ENCODE data around the gene OR6T1.

OR6T1 gene, protein sequence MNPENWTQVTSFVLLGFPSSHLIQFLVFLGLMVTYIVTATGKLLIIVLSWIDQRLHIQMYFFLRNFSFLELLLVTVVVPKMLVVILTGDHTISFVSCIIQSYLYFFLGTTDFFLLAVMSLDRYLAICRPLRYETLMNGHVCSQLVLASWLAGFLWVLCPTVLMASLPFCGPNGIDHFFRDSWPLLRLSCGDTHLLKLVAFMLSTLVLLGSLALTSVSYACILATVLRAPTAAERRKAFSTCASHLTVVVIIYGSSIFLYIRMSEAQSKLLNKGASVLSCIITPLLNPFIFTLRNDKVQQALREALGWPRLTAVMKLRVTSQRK

GRCh38 chr11:123943738-123944137 lies at the start of gene OR6T1:
OR6T1 (minus strand) TSS chr11:123943838; CDS start chr11:123943838, 0 bp downstream.
- DNase-seq (ENCODE audit: low read depth), result no peak

DNA sequence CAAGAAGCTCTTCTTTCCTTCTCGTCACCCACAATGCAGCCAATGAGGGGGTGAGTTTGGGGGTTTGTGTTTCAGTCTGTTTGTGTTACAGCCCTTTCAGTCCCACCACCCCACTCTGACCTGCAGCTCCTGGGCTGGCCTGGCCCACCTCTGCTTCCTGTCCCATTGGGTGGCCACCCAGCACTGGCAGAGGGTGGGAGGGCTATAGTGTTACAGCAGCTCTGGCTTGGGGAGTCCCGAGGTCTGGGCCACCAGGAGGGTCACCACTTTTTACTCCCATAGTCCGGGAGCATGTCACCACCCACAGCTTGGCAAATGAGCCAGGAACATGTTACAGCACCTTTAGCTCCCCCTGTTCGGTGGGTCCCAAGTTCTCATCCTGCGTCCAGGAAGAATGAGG lies 35.7 kb upstream of the OR6T1 start:
- DNase-seq (ENCODE audit: low read depth), result no peak

DNA sequence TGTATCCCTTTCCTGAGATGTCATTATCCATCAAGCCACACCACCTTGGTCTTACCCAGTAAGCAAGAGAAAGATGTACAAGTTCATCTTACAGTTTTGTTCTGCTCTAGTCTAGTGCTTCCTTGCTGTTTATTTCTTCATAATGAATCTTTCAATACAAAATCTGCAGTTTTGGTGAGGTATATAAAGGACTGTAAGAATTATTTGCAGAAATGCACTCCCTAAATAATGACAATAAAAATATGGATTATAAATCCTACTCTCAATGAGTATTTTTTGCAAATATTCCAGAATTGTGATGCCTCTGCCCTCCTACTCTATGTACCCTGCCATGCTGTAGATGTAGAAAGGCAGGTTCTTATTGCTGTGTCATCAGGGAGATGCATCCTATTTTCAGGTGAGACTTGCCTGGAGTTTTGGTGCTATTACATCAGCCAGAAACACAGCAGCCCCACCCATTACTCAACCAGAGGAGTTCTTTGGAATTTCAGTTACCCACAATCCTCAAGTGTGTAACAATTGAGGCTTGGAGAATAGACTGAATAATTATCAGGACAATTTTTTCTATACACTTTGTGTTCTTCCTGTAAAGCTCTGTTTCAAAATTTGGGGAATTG lies 34.2 kb upstream of the OR6T1 start, which contains the start of gene OR10S1:
Gene OR10S1, minus strand, starts transcription at position 51 of the 617 bp plus-strand sequence. CDS start 117 bp downstream, outside the sequence.
- no peak for DNase-seq (ENCODE audit: low read depth)

DNA sequence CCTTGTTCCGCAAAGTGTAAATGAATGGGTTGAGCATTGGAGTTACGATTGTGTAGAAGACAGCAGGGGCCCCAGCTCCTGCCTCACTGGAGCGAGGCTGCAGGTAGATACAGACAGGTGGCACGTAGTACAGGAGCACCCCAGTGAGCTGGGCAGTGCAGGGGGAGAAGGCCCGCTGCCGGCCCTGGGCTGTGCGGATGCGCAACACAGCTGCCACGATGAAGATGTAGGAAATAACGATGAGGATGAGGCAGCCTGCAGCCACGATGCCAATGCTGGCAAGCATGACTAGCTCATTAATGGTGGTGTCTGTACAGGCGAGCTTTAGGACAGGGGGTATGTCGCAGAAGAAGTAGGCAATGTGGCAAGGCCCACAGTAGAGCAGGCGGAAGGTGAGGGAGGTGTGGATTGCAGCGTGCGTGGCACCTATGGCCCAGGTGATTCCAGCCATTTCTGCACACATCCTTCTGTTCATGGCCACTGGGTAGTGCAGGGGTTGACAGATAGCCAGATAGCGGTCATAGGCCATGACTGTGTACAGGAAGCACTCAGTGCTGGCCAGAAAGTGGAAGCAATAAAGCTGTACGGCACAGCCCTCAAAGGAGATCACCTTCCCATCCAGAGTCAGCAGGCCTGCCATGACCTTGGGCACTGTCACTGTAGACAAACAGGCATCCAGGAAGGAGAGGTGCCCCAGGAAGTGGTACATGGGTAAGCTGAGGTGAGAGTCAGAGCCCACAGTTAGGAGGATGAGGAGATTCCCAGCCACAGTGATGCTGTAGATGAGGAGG lies 33.3 kb upstream of the OR6T1 start:
- DNase-seq (ENCODE audit: low read depth), result no peak

- no peak for DNase-seq (ENCODE audit: low read depth)
Measured at GRCh38 chr11:123973816-123974215, 30.2 kb upstream of the OR6T1 start.

DNA sequence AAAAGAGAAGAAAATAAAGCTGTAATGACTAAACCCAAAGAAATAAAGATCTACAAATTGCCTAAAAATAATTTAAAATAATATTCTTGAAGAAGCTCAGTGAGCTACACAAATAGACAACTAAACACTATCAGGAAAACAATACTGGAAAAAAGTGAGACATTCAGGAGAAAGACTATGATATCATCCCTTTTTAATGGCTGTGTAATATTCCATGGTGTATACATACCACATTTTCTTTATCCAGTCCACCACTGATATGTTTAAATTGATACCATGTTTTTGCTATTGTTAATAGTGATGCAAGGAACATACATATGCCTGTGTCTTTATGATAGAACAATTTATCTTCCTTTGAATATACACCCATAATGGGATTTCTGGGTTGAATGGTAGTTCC lies 13.1 kb upstream of the OR6T1 start:
- DNase-seq (ENCODE audit: low read depth), result no peak

GRCh38 chr11:123945132-123945531 lies 1.5 kb upstream of the OR6T1 start:
- DNase-seq (ENCODE audit: low read depth), result no peak

DNA sequence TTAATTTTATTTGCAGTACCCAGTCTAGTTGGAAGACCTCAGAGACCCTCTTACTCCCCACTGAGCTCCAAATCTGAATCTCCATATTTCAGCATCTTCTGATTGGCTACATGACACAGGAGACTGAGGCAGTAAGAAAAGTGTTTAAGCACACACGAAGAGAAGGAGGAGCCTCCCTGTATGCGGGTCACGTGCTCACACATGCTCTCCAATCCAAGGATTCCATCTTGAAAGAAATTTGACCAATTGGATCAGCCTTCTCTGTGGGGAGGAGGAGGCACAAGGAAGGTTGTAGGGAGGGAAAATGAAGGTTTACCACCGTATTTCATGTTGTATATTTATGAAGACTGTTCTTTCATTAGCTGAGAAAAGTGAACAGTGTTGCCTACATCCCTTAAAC lies 1.2 kb downstream of the OR6T1 start:
- no peak for DNase-seq (ENCODE audit: low read depth)

DNA sequence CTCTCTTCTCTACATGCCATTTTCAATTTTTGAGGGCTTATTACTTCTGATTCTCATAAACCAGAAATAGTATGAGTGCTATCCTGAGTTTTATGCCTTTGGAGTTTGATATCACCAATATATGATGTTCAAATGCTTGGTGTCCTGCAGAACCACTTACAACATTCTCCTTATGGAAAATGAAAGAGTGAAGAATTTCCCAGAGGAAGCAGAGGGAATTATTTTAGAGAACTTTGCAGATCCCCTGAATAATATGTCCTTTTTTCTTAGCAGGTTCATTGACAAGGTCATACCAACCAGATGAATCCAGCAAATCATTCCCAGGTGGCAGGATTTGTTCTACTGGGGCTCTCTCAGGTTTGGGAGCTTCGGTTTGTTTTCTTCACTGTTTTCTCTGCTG lies 4.3 kb downstream of the OR6T1 start, which contains the start of gene OR4D5:
Gene OR4D5, plus strand, starts transcription at position 301 of the 400 bp plus-strand sequence. Its CDS starts 0 bp downstream, at position 301.
- no peak for DNase-seq (ENCODE audit: low read depth)

GRCh38 chr11:123924027-123924426 lies 19.6 kb downstream of the OR6T1 start:
- no peak for DNase-seq (ENCODE audit: low read depth)

GRCh38 chr11:123920943-123921342 lies 22.7 kb downstream of the OR6T1 start:
- no peak for DNase-seq (ENCODE audit: low read depth)

DNA sequence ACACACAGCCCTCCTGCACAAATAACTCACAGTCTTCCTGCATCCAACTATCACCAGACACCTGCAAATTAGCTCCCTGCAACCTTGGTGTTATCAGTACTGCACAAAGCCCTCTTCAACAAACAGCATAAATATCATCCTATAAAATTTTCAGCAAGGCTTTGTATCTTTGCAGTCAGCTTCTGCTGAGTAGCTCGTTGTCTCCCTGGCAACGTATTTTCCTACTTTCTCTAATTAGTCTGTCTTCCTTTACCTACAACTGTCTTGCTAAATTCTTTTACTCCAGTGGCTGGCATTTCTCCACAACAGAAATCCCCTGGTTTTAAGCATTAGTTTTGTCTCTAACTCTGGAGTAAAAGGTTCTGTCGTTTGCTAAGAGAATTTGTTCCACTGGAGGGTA lies 37.8 kb downstream of the OR6T1 start:
- DNase-seq (ENCODE audit: low read depth), result no peak

DNA sequence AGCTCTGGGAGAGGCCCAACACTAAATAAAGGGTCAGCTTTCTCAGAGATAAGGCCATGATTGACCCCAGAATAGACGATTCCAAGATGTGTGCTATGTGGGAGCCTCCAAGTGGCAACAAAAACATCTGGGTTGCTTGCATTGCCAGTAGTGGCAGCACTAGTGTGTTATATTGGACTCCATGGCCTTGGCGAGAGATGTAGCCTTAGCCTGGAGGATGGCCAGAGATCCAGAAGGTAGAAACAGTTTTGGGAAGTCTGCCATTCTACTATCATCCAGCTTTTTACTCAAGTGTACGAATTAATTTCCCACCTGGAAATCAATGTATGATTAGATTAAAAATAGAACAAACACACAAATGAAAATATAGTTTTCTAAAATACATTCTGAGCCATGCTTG lies 38.7 kb downstream of the OR6T1 start:
- DNase-seq (ENCODE audit: low read depth), result no peak

DNA sequence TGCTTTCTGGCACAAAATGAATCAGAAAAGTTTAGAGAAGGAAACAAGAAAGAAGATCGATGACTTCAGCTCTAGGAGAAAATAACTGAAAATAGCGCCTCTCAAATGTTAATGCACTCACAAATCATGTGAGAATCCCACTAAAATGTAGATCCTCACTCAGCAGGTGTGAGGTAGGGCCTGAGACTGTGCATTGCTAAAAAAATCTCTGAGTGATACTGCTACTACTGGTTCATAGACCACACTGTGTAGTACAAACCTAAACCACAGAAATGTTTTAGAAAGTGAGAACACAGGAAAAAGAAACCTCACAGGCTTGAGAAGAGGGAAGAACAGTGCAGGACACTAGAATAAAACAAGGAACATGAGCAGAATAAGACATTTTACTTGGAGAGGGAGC lies 39.7 kb downstream of the OR6T1 start:
- no peak for DNase-seq (ENCODE audit: low read depth)

DNA sequence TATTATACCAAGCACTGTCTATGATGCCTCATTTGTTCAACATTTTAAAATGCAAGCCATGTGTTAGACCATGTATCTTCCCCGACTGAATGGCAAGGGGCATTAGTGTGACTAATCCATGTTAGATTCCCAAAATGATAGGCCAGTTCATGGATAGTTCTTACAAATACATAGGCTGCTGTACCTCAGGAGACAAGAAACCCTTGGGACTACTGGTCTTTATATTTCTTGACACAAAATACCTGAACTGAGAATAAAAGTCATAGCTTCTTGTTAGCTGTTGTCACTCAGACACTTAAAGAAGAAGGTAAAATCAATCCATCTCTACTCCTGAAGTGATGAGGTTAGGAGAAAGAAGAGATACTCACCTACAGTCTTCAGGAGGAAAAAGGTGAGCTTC lies 41.8 kb downstream of the OR6T1 start, which contains the start of gene OR8D4:
Gene OR8D4, plus strand, starts transcription at position 301 of the 400 bp plus-strand sequence. CDS start 4,265 bp downstream, outside the sequence.
- no peak for DNase-seq (ENCODE audit: low read depth)

GRCh38 chr11:123899792-123900191 lies 43.8 kb downstream of the OR6T1 start:
- DNase-seq (ENCODE audit: low read depth), result no peak

Measured in activated T-cell treated with anti-CD3 and anti-CD28 coated beads for 1 hour (primary cell).